ENCODE data around the gene SLC16A3. TPM values are rescaled to one million over a fixed set of nuclear protein-coding genes. Genes with fewer than 3 reads are reported as not detected.

The SLC16A3 gene
- total RNA-seq, 1 donor from 2014 or later: 15.6 TPM

DNA sequence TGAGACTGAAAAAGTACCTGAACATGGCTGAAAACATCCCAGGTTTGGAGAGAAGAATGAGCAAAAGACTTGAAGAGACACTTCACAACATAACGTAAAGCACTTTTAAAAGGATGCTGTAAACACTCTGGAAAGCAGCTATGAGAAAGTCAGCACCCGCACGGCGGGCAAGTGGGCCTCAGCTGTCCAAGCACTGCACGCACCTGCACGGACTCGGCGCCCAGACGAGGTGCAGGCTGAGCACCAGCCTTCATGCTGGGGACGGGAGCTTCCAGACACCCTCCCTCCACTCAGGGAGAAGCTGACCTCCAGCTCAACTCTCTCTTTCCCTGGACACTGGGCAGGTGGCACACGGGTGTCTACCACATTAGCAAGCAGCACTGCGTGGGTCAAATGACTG lies 29.3 kb upstream of the SLC16A3 start:
- no peaks in the 10 kb centered on the region for H3K9me3 Mint-ChIP-seq (ENCODE audit: unreplicated experiment)
- TF ChIP-seq, protein P1, sequence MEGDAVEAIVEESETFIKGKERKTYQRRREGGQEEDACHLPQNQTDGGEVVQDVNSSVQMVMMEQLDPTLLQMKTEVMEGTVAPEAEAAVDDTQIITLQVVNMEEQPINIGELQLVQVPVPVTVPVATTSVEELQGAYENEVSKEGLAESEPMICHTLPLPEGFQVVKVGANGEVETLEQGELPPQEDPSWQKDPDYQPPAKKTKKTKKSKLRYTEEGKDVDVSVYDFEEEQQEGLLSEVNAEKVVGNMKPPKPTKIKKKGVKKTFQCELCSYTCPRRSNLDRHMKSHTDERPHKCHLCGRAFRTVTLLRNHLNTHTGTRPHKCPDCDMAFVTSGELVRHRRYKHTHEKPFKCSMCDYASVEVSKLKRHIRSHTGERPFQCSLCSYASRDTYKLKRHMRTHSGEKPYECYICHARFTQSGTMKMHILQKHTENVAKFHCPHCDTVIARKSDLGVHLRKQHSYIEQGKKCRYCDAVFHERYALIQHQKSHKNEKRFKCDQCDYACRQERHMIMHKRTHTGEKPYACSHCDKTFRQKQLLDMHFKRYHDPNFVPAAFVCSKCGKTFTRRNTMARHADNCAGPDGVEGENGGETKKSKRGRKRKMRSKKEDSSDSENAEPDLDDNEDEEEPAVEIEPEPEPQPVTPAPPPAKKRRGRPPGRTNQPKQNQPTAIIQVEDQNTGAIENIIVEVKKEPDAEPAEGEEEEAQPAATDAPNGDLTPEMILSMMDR (IDR thresholded peaks at IDR 0.05; ENCODE audit: partially characterized antibody, unreplicated experiment): no peak
- DNase-seq: no peak
- H3K27me3 Mint-ChIP-seq (ENCODE audit: unreplicated experiment): peaks cover 1% of the 10 kb centered on the region
- H3K4me3 Mint-ChIP-seq (ENCODE audit: unreplicated experiment): no peak overlapping the region
- H3K4me1 Mint-ChIP-seq (ENCODE audit: low read depth, unreplicated experiment): peaks cover 2% of the 10 kb centered on the region
- H3K36me3 Mint-ChIP-seq (ENCODE audit: unreplicated experiment): no peaks in the 10 kb centered on the region
- H3K27ac Mint-ChIP-seq (ENCODE audit: unreplicated experiment): no peak overlapping the region

DNA sequence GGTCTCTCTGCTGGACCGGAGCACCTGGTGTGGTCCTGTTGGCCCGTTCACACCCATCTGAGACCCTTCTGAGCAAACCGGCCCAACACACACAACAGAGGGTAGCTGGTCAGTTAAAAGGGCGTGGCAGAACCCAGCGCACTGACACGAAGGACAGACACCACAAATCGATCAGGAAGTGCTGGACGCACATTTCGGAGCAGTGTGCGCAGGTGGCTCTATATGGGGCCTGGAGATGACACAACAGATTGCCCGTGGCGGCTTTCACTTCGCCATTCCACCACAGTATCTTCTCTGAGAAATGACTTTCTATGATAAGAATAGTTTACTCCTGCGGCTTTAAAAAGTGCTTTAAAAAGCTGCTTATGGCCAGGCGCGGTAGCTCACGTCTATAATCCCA lies 28.7 kb upstream of the SLC16A3 start:
- DNase-seq: no peak
- no peaks in the 10 kb centered on the region for H3K36me3 Mint-ChIP-seq (ENCODE audit: unreplicated experiment)
- TF ChIP-seq, protein P1 (IDR thresholded peaks at IDR 0.05; ENCODE audit: partially characterized antibody, unreplicated experiment): no peak
- H3K4me1 Mint-ChIP-seq (ENCODE audit: low read depth, unreplicated experiment): peaks cover 6% of the 10 kb centered on the region
- peaks cover 1% of the 10 kb centered on the region for H3K9me3 Mint-ChIP-seq (ENCODE audit: unreplicated experiment)
- no peak overlapping the region for H3K4me3 Mint-ChIP-seq (ENCODE audit: unreplicated experiment)
- no peak overlapping the region for H3K27ac Mint-ChIP-seq (ENCODE audit: unreplicated experiment)
- peaks cover 1% of the 10 kb centered on the region for H3K27me3 Mint-ChIP-seq (ENCODE audit: unreplicated experiment)

DNA sequence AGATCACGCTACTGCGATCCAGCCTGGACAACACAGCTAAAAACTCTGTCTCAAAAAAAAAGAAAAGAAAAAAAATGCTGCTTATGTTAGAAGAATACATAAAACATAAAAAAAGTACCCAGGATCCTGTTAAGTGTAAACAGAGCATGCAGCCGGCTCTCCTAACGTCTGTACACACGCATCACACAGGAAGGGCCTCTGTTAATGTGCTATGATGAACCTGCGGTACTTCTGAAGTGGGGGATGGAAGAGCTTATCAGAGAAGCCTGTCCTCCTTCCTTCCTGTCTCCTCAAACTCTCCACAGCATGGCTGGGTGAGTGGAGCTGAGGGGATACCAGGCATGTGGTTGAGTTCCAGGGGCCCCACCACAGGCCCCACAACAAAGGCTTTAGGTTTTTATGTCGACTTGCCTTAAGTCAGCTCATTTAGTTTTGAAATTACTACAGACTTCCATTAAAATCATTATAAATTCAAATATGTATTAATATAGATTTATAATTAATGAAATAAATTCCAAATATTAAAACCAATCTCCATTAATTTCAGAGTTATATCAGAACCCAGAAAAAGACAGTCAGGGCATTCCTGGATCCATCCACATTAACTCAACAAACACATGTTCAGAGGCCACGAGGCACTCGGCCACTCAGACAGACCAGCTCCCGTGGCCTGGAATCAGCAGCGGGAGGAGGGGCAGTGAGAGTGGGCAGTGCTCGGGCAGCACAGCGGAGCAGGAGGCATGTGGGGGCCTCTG lies 27.9 kb upstream of the SLC16A3 start:
- Mint-ChIP-seq H3K4me1 (ENCODE audit: low read depth, unreplicated experiment) (peaks cover 13% of the 10 kb centered on the region), H3K36me3 (ENCODE audit: unreplicated experiment) (no peaks in the 10 kb centered on the region), H3K27ac (ENCODE audit: unreplicated experiment) (no peak overlapping the region), H3K9me3 (ENCODE audit: unreplicated experiment) (peaks cover 6% of the 10 kb centered on the region), H3K27me3 (ENCODE audit: unreplicated experiment) (peaks cover 4% of the 10 kb centered on the region), H3K4me3 (ENCODE audit: unreplicated experiment) (no peak overlapping the region)
- TF ChIP-seq, protein P1 (IDR thresholded peaks at IDR 0.05; ENCODE audit: partially characterized antibody, unreplicated experiment): no peak
- DNase-seq: no peak

DNA sequence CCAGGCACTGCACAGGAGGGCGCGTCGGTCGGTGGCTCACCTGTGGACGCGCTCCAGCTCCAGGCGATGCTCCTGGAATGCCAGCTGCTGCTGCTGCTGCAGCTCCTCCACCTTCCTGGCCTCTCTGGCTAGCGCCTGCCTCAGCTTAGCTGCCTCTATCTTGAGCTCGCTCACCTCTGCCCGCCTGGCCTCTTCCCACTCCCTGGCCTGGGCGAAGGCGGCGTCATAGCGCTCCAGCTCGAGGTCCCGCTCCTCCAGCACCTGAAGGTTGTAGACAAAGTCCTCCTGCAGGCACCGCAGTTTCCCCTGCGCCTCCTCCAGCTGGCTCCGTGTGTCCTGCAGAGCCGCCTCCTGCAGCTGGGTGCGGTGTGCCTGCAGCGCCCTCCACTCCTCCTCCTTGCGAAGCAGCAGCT lies 27.3 kb upstream of the SLC16A3 start:
- H3K27ac Mint-ChIP-seq (ENCODE audit: unreplicated experiment): no peak overlapping the region
- H3K27me3 Mint-ChIP-seq (ENCODE audit: unreplicated experiment): peaks cover 4% of the 10 kb centered on the region
- H3K4me1 Mint-ChIP-seq (ENCODE audit: low read depth, unreplicated experiment): peaks cover 16% of the 10 kb centered on the region
- TF ChIP-seq, protein P1 (IDR thresholded peaks at IDR 0.05; ENCODE audit: partially characterized antibody, unreplicated experiment): no peak
- DNase-seq: no peak
- no peaks in the 10 kb centered on the region for H3K36me3 Mint-ChIP-seq (ENCODE audit: unreplicated experiment)
- H3K9me3 Mint-ChIP-seq (ENCODE audit: unreplicated experiment): peaks cover 6% of the 10 kb centered on the region
- no peak overlapping the region for H3K4me3 Mint-ChIP-seq (ENCODE audit: unreplicated experiment)

DNA sequence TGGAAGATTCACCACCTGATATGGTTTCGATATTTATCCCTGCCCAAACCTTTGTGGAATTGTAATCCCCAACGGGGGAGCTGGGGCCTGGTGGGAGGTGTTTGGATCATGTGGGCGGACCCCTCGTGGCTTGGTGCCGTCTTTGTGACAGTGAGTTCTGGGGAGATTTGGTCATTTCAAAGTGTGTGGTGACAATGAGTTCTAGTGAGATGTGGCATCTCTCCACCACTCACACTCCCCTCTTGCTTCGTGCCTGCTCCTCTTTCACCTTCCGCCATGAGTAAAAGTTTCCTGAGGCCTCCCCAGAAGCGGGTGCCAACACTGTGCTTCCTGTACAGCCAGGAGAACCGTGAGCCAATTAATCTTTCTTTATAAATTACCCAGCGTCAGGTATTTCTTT lies 25.9 kb upstream of the SLC16A3 start:
- Mint-ChIP-seq H3K4me1 (ENCODE audit: low read depth, unreplicated experiment) (peaks cover 16% of the 10 kb centered on the region), H3K27me3 (ENCODE audit: unreplicated experiment) (peaks cover 6% of the 10 kb centered on the region), H3K4me3 (ENCODE audit: unreplicated experiment) (no peak overlapping the region), H3K36me3 (ENCODE audit: unreplicated experiment) (no peaks in the 10 kb centered on the region), H3K27ac (ENCODE audit: unreplicated experiment) (no peak overlapping the region), H3K9me3 (ENCODE audit: unreplicated experiment) (peaks cover 6% of the 10 kb centered on the region)
- DNase-seq: no peak
- TF ChIP-seq, protein P1 (IDR thresholded peaks at IDR 0.05; ENCODE audit: partially characterized antibody, unreplicated experiment): no peak

Measured in glutamatergic neuron (in vitro differentiated cells).